OCI-LY1 (cell line): ENCODE data around the gene CERS3.

Experiments used
- EZH2 ChIP-seq: fragments of 200-600 bp; sonication (generic), shearing (Covaris generic); IDR thresholded peaks from 2 replicates; pipeline ENCODE4 v1.8.0; 2017; ENCODE audit warnings: borderline replicate concordance, mixed run types, mild to moderate bottlenecking, antibody characterized with exemption, low read length, moderate library complexity, mixed read lengths
- TF ChIP-seq, protein P1 (sequence below): fragments of 200-600 bp; sonication (generic), shearing (Covaris generic); IDR thresholded peaks from 2 replicates; pipeline ENCODE4 v1.5.1; 2017; ENCODE audit warnings: mild to moderate bottlenecking, antibody characterized with exemption, low read length, moderate library complexity, mixed read lengths

DNA sequence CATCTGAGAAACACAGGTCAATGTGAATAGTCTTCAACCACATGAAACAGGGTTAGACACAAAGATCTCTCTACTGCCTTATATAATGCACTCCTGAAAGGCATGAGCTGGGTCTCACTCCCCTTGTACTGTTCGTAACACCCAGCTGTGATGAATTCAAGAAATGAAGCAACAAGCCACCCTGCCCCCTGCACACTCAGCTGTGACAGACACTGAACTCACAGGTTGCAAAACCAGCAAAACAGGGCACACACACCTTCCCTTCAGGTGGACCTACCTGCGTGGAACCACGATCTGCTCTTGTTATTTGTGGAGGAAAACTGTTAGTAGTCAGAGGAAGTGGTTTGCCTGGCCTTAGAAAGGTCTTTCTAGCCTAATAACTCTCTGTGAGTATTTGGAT, 64.5 kb downstream of the CERS3 start:
- TF ChIP-seq, protein P1, sequence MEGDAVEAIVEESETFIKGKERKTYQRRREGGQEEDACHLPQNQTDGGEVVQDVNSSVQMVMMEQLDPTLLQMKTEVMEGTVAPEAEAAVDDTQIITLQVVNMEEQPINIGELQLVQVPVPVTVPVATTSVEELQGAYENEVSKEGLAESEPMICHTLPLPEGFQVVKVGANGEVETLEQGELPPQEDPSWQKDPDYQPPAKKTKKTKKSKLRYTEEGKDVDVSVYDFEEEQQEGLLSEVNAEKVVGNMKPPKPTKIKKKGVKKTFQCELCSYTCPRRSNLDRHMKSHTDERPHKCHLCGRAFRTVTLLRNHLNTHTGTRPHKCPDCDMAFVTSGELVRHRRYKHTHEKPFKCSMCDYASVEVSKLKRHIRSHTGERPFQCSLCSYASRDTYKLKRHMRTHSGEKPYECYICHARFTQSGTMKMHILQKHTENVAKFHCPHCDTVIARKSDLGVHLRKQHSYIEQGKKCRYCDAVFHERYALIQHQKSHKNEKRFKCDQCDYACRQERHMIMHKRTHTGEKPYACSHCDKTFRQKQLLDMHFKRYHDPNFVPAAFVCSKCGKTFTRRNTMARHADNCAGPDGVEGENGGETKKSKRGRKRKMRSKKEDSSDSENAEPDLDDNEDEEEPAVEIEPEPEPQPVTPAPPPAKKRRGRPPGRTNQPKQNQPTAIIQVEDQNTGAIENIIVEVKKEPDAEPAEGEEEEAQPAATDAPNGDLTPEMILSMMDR: no peak
- TF ChIP-seq EZH2: no peak
